A673 (cell line): Measurements from ENCODE around the gene ARL1.

Experiments used
- CTCF ChIP-seq: fragments of 300-800, 200-600 bp; sonication (generic); conservative IDR thresholded peaks from 2 replicates; pipeline ENCODE4 v1.5.1; 2017; ENCODE audit warnings: low read depth, mild to moderate bottlenecking, antibody characterized with exemption, low read length, moderate library complexity, mixed read lengths
- EZH2 ChIP-seq: fragments of 200-600 bp; sonication (generic); IDR thresholded peaks from 2 replicates; pipeline ENCODE4 v1.6.1; 2017; ENCODE audit warnings: borderline replicate concordance, low read depth, mild to moderate bottlenecking, mixed read lengths, antibody characterized with exemption, low read length; ENCODE audit not compliant: poor library complexity, severe bottlenecking

DNA sequence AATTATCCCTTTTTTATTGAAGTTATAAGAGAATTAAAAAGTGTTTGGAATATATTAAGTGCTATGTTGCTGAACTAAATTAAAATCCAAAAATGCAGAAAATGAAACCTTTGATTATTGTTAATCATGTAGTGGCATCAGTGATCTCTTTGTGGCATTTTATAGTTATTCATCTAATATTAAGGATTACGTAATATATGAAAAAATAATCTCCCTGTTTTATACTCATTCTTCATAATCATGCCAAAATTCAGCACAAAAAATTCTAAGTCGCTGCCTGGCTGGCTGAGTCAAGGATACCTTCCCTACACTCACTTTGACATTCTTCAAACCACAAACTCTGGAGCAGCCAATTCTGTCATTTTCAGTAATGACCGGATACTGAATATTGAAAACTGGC is 63.7 kb downstream of the ARL1 start:
- no peak for TF ChIP-seq CTCF
- TF ChIP-seq EZH2 = no peak
